CD4-positive, alpha-beta T cell treated with Interleukin-15 for 4 hours (primary cell): ENCODE data around the gene CRKL.
"Not testable (repeated sequence)": the region's sequence is repeated elsewhere in the genome, so short reads cannot be mapped to it uniquely, and the experiment has no call there.

Source experiments
- DNase-seq: peaks from one replicate; pipeline ENCODE4 v3.0.0-alpha.2; 2020; ENCODE audit warnings: low spot score

The CRKL gene

GRCh38 chr22:20935049-20935448 lies 17.8 kb downstream of the CRKL start:
- not testable (repeated sequence) for DNase-seq

- DNase-seq: not testable (repeated sequence)
These were observed 18.8 kb downstream of the CRKL start for GRCh38 chr22:20935780-20936539.

GRCh38 chr22:20937031-20937793 lies 20.0 kb downstream of the CRKL start:
- no peak for DNase-seq

- DNase-seq: no peak
These were observed 20.8 kb downstream of the CRKL start for GRCh38 chr22:20937794-20938671.

- not testable (repeated sequence) for DNase-seq
These were observed 22.4 kb downstream of the CRKL start for GRCh38 chr22:20939457-20940185.

- DNase-seq: no peak
These were observed 23.0 kb downstream of the CRKL start for GRCh38 chr22:20940186-20940651.

- no peak for DNase-seq
These were observed 23.7 kb downstream of the CRKL start for GRCh38 chr22:20940904-20941385.

- DNase-seq: not testable (repeated sequence)
These were observed 25.1 kb downstream of the CRKL start for GRCh38 chr22:20942203-20942902.

GRCh38 chr22:20943104-20943933 lies 26.1 kb downstream of the CRKL start:
- DNase-seq: no peak

- no peak for DNase-seq
These were observed 26.8 kb downstream of the CRKL start for GRCh38 chr22:20944042-20944441.

- no peak for DNase-seq
These were observed 28.3 kb downstream of the CRKL start for GRCh38 chr22:20945578-20945934.

GRCh38 chr22:20946080-20946986 lies 29.1 kb downstream of the CRKL start:
- DNase-seq: no peak

- no peak for DNase-seq
These were observed 29.8 kb downstream of the CRKL start for GRCh38 chr22:20946991-20947390.

- no peak for DNase-seq
These were observed 31.2 kb downstream of the CRKL start for GRCh38 chr22:20948450-20948849.

- DNase-seq: no peak
These were observed 31.8 kb downstream of the CRKL start for GRCh38 chr22:20948989-20949388.

- no peak for DNase-seq
These were observed 32.5 kb downstream of the CRKL start for GRCh38 chr22:20949698-20950183.

GRCh38 chr22:20951151-20951931 lies 34.1 kb downstream of the CRKL start:
- no peak for DNase-seq

GRCh38 chr22:20951932-20952380 lies 34.7 kb downstream of the CRKL start:
- no peak for DNase-seq
